SK-N-SH treated with all-trans-retinoic acid at 6 μM for 48 hours (cell line): ENCODE data around the gene RER1.

Experiments
- ATAC-seq: fragments of 200-7000 bp; cut with Tn5 transposase; 3 replicates; pipeline ENCODE4 v1.9.1; 2020; ENCODE audit warnings: mild to moderate bottlenecking, moderate library complexity
- ARNTL ChIP-seq: fragments of 450-650 bp; formaldehyde crosslinking; IDR thresholded peaks from 2 replicates; pipeline ENCODE4 v1.5.0; 2020; ENCODE audit warnings: low read depth, mild to moderate bottlenecking, moderate library complexity, borderline replicate concordance
- BACH2 ChIP-seq: fragments of 250-450 bp; sonication (Bioruptor Pico); IDR thresholded peaks from 2 replicates; pipeline ENCODE4 v1.9.0; 2021; ENCODE audit warnings: mild to moderate bottlenecking, borderline replicate concordance
- CSDC2 ChIP-seq: fragments of 250-450 bp; sonication (Bioruptor Pico); IDR thresholded peaks from 2 replicates; pipeline ENCODE4 v1.5.0; 2020; ENCODE audit warnings: mild to moderate bottlenecking, moderate library complexity
- ESRRG ChIP-seq: fragments of 250-450 bp; sonication (Bioruptor Pico); IDR thresholded peaks from 2 replicates; pipeline ENCODE4 v1.6.1; 2021; ENCODE audit warnings: mild to moderate bottlenecking
- GLIS3 ChIP-seq: fragments of 250-450 bp; sonication (Bioruptor Pico); IDR thresholded peaks from 2 replicates; pipeline ENCODE4 v1.5.0; 2020; ENCODE audit warnings: mild to moderate bottlenecking, moderate library complexity
- ISL1 ChIP-seq: fragments of 250-450 bp; sonication (Bioruptor Pico); IDR thresholded peaks from 2 replicates; pipeline ENCODE4 v2.1.2; 2022; ENCODE audit warnings: mild to moderate bottlenecking, moderate library complexity
- OSR1 ChIP-seq: fragments of 250-450 bp; sonication (Bioruptor Pico); IDR thresholded peaks from 2 replicates; pipeline ENCODE4 v1.8.0; 2022; ENCODE audit warnings: moderate library complexity, mild to moderate bottlenecking, inconsistent platforms
- PPARA ChIP-seq: fragments of 250-450 bp; sonication (Bioruptor Pico); IDR thresholded peaks from 2 replicates; pipeline ENCODE4 v1.5.0; 2020; ENCODE audit warnings: mild to moderate bottlenecking, borderline replicate concordance
- RARB ChIP-seq: fragments of 250-450 bp; sonication (Bioruptor Pico); IDR thresholded peaks from 2 replicates; pipeline ENCODE4 v1.8.0; 2021; ENCODE audit warnings: mild to moderate bottlenecking, moderate library complexity
- SNAI2 ChIP-seq: fragments of 250-450 bp; sonication (Bioruptor Pico); IDR thresholded peaks from 2 replicates; pipeline ENCODE4 v1.5.0; 2020; ENCODE audit warnings: mild to moderate bottlenecking, moderate library complexity
- TCF4 ChIP-seq: fragments of 250-450 bp; sonication (Bioruptor Pico); IDR thresholded peaks from 2 replicates; pipeline ENCODE4 v1.8.0; 2021; ENCODE audit warnings: mild to moderate bottlenecking, moderate library complexity, borderline replicate concordance
- TOX ChIP-seq: fragments of 250-450 bp; sonication (Bioruptor Pico); IDR thresholded peaks from 2 replicates; pipeline ENCODE4 v1.8.0; 2021; ENCODE audit warnings: mild to moderate bottlenecking, moderate library complexity, borderline replicate concordance
- TSHZ2 ChIP-seq: fragments of 250-450 bp; sonication (Bioruptor Pico); IDR thresholded peaks from 2 replicates; pipeline ENCODE4 v1.5.0; 2020; ENCODE audit warnings: mild to moderate bottlenecking, moderate library complexity
- ZC3H10 ChIP-seq: fragments of 250-450 bp; sonication (Bioruptor Pico); IDR thresholded peaks from 2 replicates; pipeline ENCODE4 v1.5.1; 2021; ENCODE audit warnings: mild to moderate bottlenecking, moderate library complexity
- ZFP3 ChIP-seq: fragments of 250-450 bp; sonication (Bioruptor Pico); IDR thresholded peaks from 2 replicates; pipeline ENCODE4 v1.5.0; 2020; ENCODE audit warnings: mild to moderate bottlenecking, moderate library complexity
- ZFP30 ChIP-seq: fragments of 450-650 bp; formaldehyde crosslinking; IDR thresholded peaks from 2 replicates; pipeline ENCODE4 v1.5.0; 2022; ENCODE audit warnings: mild to moderate bottlenecking, moderate library complexity
- ZNF565 ChIP-seq: fragments of 450-650 bp; formaldehyde crosslinking; conservative IDR thresholded peaks from 2 replicates; pipeline ENCODE4 v1.5.0; 2020; ENCODE audit warnings: low read depth, mild to moderate bottlenecking, moderate library complexity
- ZNF70 ChIP-seq: fragments of 450-650 bp; formaldehyde crosslinking; IDR thresholded peaks from 2 replicates; pipeline ENCODE4 v1.5.0; 2020; ENCODE audit warnings: mild to moderate bottlenecking, moderate library complexity
- ZNF8 ChIP-seq: fragments of 450-650 bp; formaldehyde crosslinking; IDR thresholded peaks from 2 replicates; pipeline ENCODE4 v1.5.0; 2020; ENCODE audit warnings: mild to moderate bottlenecking, moderate library complexity
- TF ChIP-seq, protein P1 (sequence below): fragments of 250-450 bp; sonication (Bioruptor Pico); IDR thresholded peaks from 2 replicates; pipeline ENCODE4 v1.5.1; 2021; ENCODE audit warnings: mild to moderate bottlenecking, moderate library complexity
- TF ChIP-seq, protein P2 (sequence below): fragments of 250-450 bp; sonication (Bioruptor Pico); IDR thresholded peaks from 2 replicates; pipeline ENCODE4 v1.5.1; 2020; ENCODE audit warnings: low read depth, mild to moderate bottlenecking, moderate library complexity
- TF ChIP-seq, protein P3 (sequence below): fragments of 250-450 bp; sonication (Bioruptor Pico); IDR thresholded peaks from 2 replicates; pipeline ENCODE4 v1.8.0; 2020; ENCODE audit warnings: mild to moderate bottlenecking, moderate library complexity, borderline replicate concordance

Gene RER1

GRCh38 chr1:2405588-2406295 lies 14.1 kb downstream of the RER1 start:
- TF ChIP-seq OSR1 (CRISPR knock-in tag), result no peak
- TF ChIP-seq PPARA (CRISPR knock-in tag), result no peak
- TF ChIP-seq GLIS3 (CRISPR knock-in tag), result no peak
- peak; percentile 6; the same call in 2 of the 3 replicates for ATAC-seq

DNA sequence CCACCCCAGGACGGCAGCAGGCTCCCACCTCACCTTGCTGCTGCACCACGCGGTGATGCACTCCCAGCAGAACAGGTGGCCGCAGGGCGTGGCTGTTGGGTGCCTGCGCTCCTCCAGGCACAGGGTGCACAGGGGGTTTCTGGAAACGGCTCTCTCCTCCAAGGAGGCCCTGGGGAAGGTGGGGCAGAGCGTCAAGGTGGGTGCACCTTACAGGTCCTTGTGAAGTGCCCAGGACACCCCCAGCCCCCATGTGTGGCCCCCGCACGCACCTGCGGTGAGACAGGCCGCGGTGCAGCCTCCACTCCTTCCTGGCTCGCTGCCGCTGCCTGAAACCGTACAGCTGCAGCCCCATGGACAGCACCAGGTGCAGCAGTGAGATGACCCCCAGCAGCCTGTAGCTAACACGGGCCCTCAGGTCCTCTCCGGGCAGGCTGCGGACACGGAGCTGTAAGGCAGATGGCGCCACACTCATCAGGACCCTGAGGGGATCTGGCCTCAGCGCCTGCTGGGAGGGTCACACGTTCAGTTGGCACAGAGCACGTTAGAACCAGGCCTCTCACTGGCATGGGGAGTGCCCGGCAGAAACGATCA lies 14.9 kb downstream of the RER1 start:
- peak; percentile 20 for ATAC-seq
- TF ChIP-seq OSR1 (CRISPR knock-in tag) (no peak), TOX (CRISPR knock-in tag) (no peak), ZFP30 (no peak), ZC3H10 (no peak), RARB (no peak), ZNF565 (CRISPR knock-in tag) (no peak), CSDC2 (no peak), ESRRG (CRISPR knock-in tag) (no peak), GLIS3 (CRISPR knock-in tag) (no peak), ARNTL (CRISPR knock-in tag) (no peak), TCF4 (CRISPR knock-in tag) (no peak), ZFP3 (CRISPR knock-in tag) (no peak), SNAI2 (CRISPR knock-in tag) (no peak), TSHZ2 (CRISPR knock-in tag) (no peak), ISL1 (no peak), ZNF8 (CRISPR knock-in tag) (no peak)
- TF ChIP-seq, protein P1, sequence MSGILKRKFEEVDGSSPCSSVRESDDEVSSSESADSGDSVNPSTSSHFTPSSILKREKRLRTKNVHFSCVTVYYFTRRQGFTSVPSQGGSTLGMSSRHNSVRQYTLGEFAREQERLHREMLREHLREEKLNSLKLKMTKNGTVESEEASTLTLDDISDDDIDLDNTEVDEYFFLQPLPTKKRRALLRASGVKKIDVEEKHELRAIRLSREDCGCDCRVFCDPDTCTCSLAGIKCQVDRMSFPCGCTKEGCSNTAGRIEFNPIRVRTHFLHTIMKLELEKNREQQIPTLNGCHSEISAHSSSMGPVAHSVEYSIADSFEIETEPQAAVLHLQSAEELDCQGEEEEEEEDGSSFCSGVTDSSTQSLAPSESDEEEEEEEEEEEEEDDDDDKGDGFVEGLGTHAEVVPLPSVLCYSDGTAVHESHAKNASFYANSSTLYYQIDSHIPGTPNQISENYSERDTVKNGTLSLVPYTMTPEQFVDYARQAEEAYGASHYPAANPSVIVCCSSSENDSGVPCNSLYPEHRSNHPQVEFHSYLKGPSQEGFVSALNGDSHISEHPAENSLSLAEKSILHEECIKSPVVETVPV (CRISPR knock-in tag), result no peak
- TF ChIP-seq, protein P2, sequence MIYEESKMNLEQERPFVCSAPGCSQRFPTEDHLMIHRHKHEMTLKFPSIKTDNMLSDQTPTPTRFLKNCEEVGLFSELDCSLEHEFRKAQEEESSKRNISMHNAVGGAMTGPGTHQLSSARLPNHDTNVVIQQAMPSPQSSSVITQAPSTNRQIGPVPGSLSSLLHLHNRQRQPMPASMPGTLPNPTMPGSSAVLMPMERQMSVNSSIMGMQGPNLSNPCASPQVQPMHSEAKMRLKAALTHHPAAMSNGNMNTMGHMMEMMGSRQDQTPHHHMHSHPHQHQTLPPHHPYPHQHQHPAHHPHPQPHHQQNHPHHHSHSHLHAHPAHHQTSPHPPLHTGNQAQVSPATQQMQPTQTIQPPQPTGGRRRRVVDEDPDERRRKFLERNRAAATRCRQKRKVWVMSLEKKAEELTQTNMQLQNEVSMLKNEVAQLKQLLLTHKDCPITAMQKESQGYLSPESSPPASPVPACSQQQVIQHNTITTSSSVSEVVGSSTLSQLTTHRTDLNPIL (CRISPR knock-in tag), result no peak

- TF ChIP-seq GLIS3 (CRISPR knock-in tag), result no peak
- TF ChIP-seq PPARA (CRISPR knock-in tag), result no peak
- no peak for ATAC-seq
Observed at GRCh38 chr1:2407166-2407990, 15.7 kb downstream of the RER1 start.

- TF ChIP-seq ZFP3 (CRISPR knock-in tag) (no peak), ZFP30 (no peak), ZNF565 (CRISPR knock-in tag) (no peak), SNAI2 (CRISPR knock-in tag) (no peak), TSHZ2 (CRISPR knock-in tag) (no peak), TOX (CRISPR knock-in tag) (no peak), RARB (no peak), ZNF70 (CRISPR knock-in tag) (no peak), BACH2 (no peak)
- TF ChIP-seq, protein P3, sequence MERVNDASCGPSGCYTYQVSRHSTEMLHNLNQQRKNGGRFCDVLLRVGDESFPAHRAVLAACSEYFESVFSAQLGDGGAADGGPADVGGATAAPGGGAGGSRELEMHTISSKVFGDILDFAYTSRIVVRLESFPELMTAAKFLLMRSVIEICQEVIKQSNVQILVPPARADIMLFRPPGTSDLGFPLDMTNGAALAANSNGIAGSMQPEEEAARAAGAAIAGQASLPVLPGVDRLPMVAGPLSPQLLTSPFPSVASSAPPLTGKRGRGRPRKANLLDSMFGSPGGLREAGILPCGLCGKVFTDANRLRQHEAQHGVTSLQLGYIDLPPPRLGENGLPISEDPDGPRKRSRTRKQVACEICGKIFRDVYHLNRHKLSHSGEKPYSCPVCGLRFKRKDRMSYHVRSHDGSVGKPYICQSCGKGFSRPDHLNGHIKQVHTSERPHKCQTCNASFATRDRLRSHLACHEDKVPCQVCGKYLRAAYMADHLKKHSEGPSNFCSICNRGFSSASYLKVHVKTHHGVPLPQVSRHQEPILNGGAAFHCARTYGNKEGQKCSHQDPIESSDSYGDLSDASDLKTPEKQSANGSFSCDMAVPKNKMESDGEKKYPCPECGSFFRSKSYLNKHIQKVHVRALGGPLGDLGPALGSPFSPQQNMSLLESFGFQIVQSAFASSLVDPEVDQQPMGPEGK (CRISPR knock-in tag), result no peak
- TF ChIP-seq, protein P1 (CRISPR knock-in tag), result no peak
- no peak for ATAC-seq
Observed at GRCh38 chr1:2407991-2408275, 16.3 kb downstream of the RER1 start.
